Caco-2 (cell line): ENCODE results near the gene SERPINH1. TPM values are rescaled to one million over a fixed set of nuclear protein-coding genes. Genes with fewer than 3 reads are reported as not detected.

ENCODE experiments used
- BruUV-seq: library from RNA; stranded (reverse); fragments of 400-500 nt; replicated peaks from 2 replicates; lab custom pipeline; 2021; lab: Mats Ljungman, UMichigan
- CTCF ChIA-PET: fragments of 300-600 bp; sonication (Branson Sonifier 250); formaldehyde crosslinking; loops from one replicate; lab custom pipeline; 2022; ENCODE audit warnings: antibody characterized with exemption; lab: Charles Lee
- POLR2A ChIA-PET: fragments of 300-600 bp; sonication (Branson Sonifier 250); formaldehyde crosslinking; loops from one replicate; lab custom pipeline; 2022; ENCODE audit warnings: antibody characterized with exemption; lab: Charles Lee
- DNase-seq, 2 experiments: peaks; one replicate each; pipeline versions ENCODE4 v3.0.0 to v3.0.0-alpha.2; 2020 to 2022
- H3K27me3 ChIP-seq: replicated peaks from 2 replicates; pipeline ENCODE4 v1.6.0; 2011; ENCODE audit warnings: low read length; ENCODE audit not compliant: control insufficient read depth, insufficient read depth
- H3K36me3 ChIP-seq: 2 replicates; pipeline ENCODE4 v1.5.1; 2011; ENCODE audit warnings: low read length; ENCODE audit not compliant: control insufficient read depth, insufficient read depth
- H3K4me1 ChIP-seq: fragments of 250-450 bp; sonication (Bioruptor Pico); 2 replicates; pipeline ENCODE4 v1.5.1; 2020; ENCODE audit warnings: mild to moderate bottlenecking
- H3K4me3 ChIP-seq: 2 replicates; pipeline ENCODE4 v1.5.1; 2011; ENCODE audit warnings: low read depth, mild to moderate bottlenecking, control low read depth, low read length
- H3K9me3 ChIP-seq: fragments of 250-450 bp; sonication (Bioruptor Pico); 2 replicates; pipeline ENCODE4 v1.5.1; 2020; ENCODE audit warnings: mild to moderate bottlenecking, moderate library complexity
- H3K27ac Mint-ChIP-seq: one replicate; pipeline ENCODE4 v1.8.0; 2022; ENCODE audit warnings: mixed read lengths; ENCODE audit not compliant: unreplicated experiment
- H3K27me3 Mint-ChIP-seq: one replicate; pipeline ENCODE4 v1.8.0; 2022; ENCODE audit warnings: mixed read lengths; ENCODE audit not compliant: insufficient read depth, unreplicated experiment
- H3K36me3 Mint-ChIP-seq: one replicate; pipeline ENCODE4 v1.8.0; 2022; ENCODE audit warnings: mild to moderate bottlenecking, mixed read lengths; ENCODE audit not compliant: insufficient read depth, unreplicated experiment
- H3K4me1 Mint-ChIP-seq: one replicate; pipeline ENCODE4 v1.8.0; 2022; ENCODE audit warnings: low read depth, mixed read lengths; ENCODE audit not compliant: unreplicated experiment
- H3K4me3 Mint-ChIP-seq: one replicate; pipeline ENCODE4 v1.8.0; 2022; ENCODE audit warnings: mild to moderate bottlenecking, moderate library complexity, mixed read lengths; ENCODE audit not compliant: unreplicated experiment
- H3K9me3 Mint-ChIP-seq: one replicate; pipeline ENCODE4 v1.8.0; 2022; ENCODE audit warnings: mixed read lengths; ENCODE audit not compliant: unreplicated experiment
- intact Hi-C: fragments of 100-400 bp; cut with micrococcal nuclease; formaldehyde crosslinking; loops from one replicate; pipeline ENCODE4 v1.10.0; 2022; ENCODE audit not compliant: unreplicated experiment
- total RNA-seq: library from RNA; stranded (reverse); gene quantifications from 2 replicates; pipeline ENCODE4 v1.2.3, GENCODE V29; 2022
- TF ChIP-seq, protein P1 (sequence below), 2 experiments: fragments of 200-600 bp in 1 of 2; IDR thresholded peaks; 1 replicate in 1 of 2; 2 replicates in 1 of 2; pipeline versions ENCODE4 v1.5.1 to v1.8.0; 2011 to 2022; ENCODE audit warnings: antibody characterized with exemption in 1 of 2, control low read depth in 1 of 2, inconsistent platforms in 1 of 2, low read depth in 1 of 2, low read length in 1 of 2, mild to moderate bottlenecking in 1 of 2, moderate library complexity in 1 of 2; ENCODE audit not compliant: insufficient read depth in 1 of 2, severe bottlenecking in 1 of 2, unreplicated experiment in 1 of 2

The SERPINH1 gene
- total RNA-seq, 1 experiment from 2014 or later: 481 TPM

- Mint-ChIP-seq H3K27ac (no peak overlapping the region), H3K27me3 (no peaks in the 10 kb centered on the region), H3K4me1 (no peaks in the 10 kb centered on the region), H3K9me3 (no peaks in the 10 kb centered on the region), H3K36me3 (no peaks in the 10 kb centered on the region), H3K4me3 (no peak overlapping the region)
- no peak overlapping the region for H3K4me3 ChIP-seq
- no TSS peak for BruUV-seq
- DNase-seq: no peak
- ChIA-PET CTCF (no interaction called here), POLR2A (no interaction called here)
- no peaks in the 10 kb centered on the region for H3K9me3 ChIP-seq
- H3K4me1 ChIP-seq: peaks cover 4% of the 10 kb centered on the region; the same call in 1 of the 2 replicates
- H3K27me3 ChIP-seq: no peaks in the 10 kb centered on the region
- TF ChIP-seq, protein P1, sequence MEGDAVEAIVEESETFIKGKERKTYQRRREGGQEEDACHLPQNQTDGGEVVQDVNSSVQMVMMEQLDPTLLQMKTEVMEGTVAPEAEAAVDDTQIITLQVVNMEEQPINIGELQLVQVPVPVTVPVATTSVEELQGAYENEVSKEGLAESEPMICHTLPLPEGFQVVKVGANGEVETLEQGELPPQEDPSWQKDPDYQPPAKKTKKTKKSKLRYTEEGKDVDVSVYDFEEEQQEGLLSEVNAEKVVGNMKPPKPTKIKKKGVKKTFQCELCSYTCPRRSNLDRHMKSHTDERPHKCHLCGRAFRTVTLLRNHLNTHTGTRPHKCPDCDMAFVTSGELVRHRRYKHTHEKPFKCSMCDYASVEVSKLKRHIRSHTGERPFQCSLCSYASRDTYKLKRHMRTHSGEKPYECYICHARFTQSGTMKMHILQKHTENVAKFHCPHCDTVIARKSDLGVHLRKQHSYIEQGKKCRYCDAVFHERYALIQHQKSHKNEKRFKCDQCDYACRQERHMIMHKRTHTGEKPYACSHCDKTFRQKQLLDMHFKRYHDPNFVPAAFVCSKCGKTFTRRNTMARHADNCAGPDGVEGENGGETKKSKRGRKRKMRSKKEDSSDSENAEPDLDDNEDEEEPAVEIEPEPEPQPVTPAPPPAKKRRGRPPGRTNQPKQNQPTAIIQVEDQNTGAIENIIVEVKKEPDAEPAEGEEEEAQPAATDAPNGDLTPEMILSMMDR (IDR thresholded peaks at IDR 0.05; ENCODE audit: insufficient read depth in 1 of 2, low read depth in 1 of 2, low read length in 1 of 2, severe bottlenecking in 1 of 2, unreplicated experiment in 1 of 2): no peak
- intact Hi-C loops: no loop called here
- no peaks in the 10 kb centered on the region for H3K36me3 ChIP-seq
These were observed 20.6 kb upstream of the SERPINH1 start for GRCh38 chr11:75541193-75542087.

GRCh38 chr11:75542088-75542438 lies 20.0 kb upstream of the SERPINH1 start:
- no peak for DNase-seq
- H3K9me3 Mint-ChIP-seq: no peaks in the 10 kb centered on the region
- TF ChIP-seq, protein P1 (IDR thresholded peaks at IDR 0.05; ENCODE audit: insufficient read depth in 1 of 2, low read depth in 1 of 2, low read length in 1 of 2, severe bottlenecking in 1 of 2, unreplicated experiment in 1 of 2): no peak
- Histone ChIP-seq H3K36me3 (no peaks in the 10 kb centered on the region), H3K9me3 (no peaks in the 10 kb centered on the region), H3K27me3 (no peaks in the 10 kb centered on the region), H3K4me3 (no peak overlapping the region), H3K4me1 (peaks cover 4% of the 10 kb centered on the region; the same call in 1 of the 2 replicates)
- no peaks in the 10 kb centered on the region for H3K4me1 Mint-ChIP-seq
- H3K36me3 Mint-ChIP-seq: no peaks in the 10 kb centered on the region
- H3K4me3 Mint-ChIP-seq: no peak overlapping the region
- no TSS peak for BruUV-seq
- H3K27ac Mint-ChIP-seq: no peak overlapping the region
- intact Hi-C loops: no loop called here
- POLR2A ChIA-PET: no interaction called here
- H3K27me3 Mint-ChIP-seq: no peaks in the 10 kb centered on the region
- CTCF ChIA-PET: interaction anchor here (1.4 kb wide), 1 partner anchor 20 kb away, joined by 4 read pairs; the partner anchor contains the start of gene SERPINH1

DNA sequence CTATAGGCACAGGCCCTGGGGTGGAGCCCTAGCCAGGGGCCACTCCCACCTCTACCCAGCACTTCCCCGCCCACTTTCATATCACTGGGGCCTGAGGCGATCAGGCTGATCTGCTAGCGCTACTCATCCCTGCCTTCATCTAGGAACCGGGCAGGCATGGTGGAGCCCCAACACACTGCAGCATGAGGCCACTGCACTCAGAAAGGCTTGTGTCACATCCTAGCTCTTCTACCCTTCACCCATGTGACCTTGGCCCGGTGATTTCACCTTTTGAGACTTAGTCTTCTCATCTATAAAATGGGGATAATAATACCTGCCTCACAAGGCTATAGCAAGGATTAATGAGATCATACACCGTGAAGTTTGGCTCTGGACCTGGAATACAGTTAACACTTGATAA lies 18.2 kb upstream of the SERPINH1 start:
- H3K4me3 ChIP-seq: no peak overlapping the region
- H3K27ac Mint-ChIP-seq: no peak overlapping the region
- CTCF ChIA-PET: interaction anchor here (1.3 kb wide), 1 partner anchor 98 kb away, joined by 5 read pairs; no protein-coding TSS in a partner anchor
- no peaks in the 10 kb centered on the region for H3K36me3 Mint-ChIP-seq
- H3K9me3 ChIP-seq: no peaks in the 10 kb centered on the region
- H3K4me1 Mint-ChIP-seq: peaks cover 10% of the 10 kb centered on the region
- intact Hi-C loops: no loop called here
- H3K9me3 Mint-ChIP-seq: peaks cover under 1% of the 10 kb centered on the region
- no peak overlapping the region for H3K4me3 Mint-ChIP-seq
- peaks cover 12% of the 10 kb centered on the region for H3K4me1 ChIP-seq
- H3K27me3 Mint-ChIP-seq: no peaks in the 10 kb centered on the region
- no TSS peak for BruUV-seq
- no peaks in the 10 kb centered on the region for H3K27me3 ChIP-seq
- TF ChIP-seq, protein P1 (IDR thresholded peaks at IDR 0.05; ENCODE audit: insufficient read depth in 1 of 2, low read depth in 1 of 2, low read length in 1 of 2, severe bottlenecking in 1 of 2, unreplicated experiment in 1 of 2): no peak
- DNase-seq: no peak
- H3K36me3 ChIP-seq: no peaks in the 10 kb centered on the region
- POLR2A ChIA-PET: no interaction called here
